Urothelium cell line (cell line): ENCODE results near the gene PRKN.
"Not testable (repeated sequence)": the region's sequence is repeated elsewhere in the genome, so short reads cannot be mapped to it uniquely, and the experiment has no call there.

Source experiments
- DNase-seq: peaks from one replicate; pipeline ENCODE4 v3.0.0; 2011; ENCODE audit warnings: low spot score, mixed read lengths
- FAIRE-seq: peaks from 2 replicates; lab custom pipeline; 2011; peaks lifted over from hg19 to GRCh38; lab: Jason Lieb, UNC

Gene PRKN

GRCh38 chr6:162390961-162391811 lies 336.4 kb downstream of the PRKN start:
- FAIRE-seq, DNase-seq: not testable (repeated sequence)

GRCh38 chr6:162389343-162390085 lies 338.1 kb downstream of the PRKN start:
- DNase-seq (no peak), FAIRE-seq (no peak)

DNA sequence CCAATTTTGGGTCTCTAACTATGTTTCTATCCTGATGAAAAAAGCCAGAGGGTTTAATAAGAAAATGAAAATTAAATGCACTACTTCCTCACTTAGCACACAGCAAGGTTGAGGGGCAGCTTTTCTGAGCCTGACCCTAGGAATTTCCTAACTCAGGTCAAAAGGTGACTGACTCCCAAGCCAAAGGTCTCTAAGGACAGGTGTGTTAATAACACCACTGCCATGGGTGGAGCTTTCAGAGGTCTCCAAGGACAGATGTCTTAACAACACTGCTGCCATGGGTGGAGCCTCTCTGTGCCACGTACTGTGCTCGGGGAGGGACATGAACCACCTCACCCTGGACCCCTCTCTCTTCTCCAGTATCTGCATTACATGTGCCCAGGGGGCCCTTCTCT lies 339.2 kb downstream of the PRKN start:
- FAIRE-seq (no peak), DNase-seq (no peak)

DNA sequence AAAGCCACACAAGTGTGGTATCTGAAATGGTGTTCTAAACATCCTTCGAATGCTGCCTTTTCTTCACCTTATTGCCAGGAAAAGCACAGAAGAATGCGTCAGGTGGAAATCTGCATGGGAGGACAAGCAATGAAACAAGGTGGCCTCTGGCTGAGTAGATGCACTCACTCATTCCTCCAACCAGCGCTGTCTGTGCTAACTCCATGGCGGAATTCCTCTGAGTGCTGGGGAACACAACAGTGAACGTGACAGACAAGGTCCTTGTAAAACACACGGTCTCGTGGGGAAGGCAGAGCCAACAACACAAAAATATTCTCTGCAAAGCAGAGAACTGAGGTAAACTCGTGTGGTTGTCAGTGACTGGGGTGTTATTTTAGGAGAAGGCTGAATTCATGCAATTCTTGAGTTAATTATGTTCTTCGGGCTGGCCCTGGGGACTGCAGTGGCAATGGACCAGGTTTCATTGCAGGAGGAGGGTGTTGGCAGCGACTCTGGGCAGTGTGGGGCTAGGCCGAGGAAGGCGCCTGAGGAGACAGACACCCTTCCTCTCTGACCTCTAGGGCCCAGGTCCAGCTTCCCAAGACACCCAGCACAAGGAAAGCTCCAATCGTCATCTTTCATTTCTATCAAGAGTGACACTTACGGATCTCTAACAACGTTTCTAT lies 339.7 kb downstream of the PRKN start:
- DNase-seq, result no peak
- no peak for FAIRE-seq

GRCh38 chr6:162385980-162386379 lies 341.6 kb downstream of the PRKN start:
- FAIRE-seq (no peak), DNase-seq (no peak)

- DNase-seq, result no peak
- no peak for FAIRE-seq
Measured at GRCh38 chr6:162379757-162380409, 347.7 kb downstream of the PRKN start.

- no peak for DNase-seq
- no peak for FAIRE-seq
Measured at GRCh38 chr6:162377735-162378134, 349.8 kb downstream of the PRKN start.

GRCh38 chr6:162373868-162374267 lies 353.7 kb downstream of the PRKN start:
- no peak for FAIRE-seq

GRCh38 chr6:162373192-162373591 lies 354.4 kb downstream of the PRKN start:
- FAIRE-seq (no peak), DNase-seq (no peak)

More at GRCh38 chr6:162373868-162374267, 353.7 kb downstream of the PRKN start:
- no peak for DNase-seq

GRCh38 chr6:162372106-162372505 lies 355.5 kb downstream of the PRKN start:
- DNase-seq, result no peak
- FAIRE-seq, result no peak

DNA sequence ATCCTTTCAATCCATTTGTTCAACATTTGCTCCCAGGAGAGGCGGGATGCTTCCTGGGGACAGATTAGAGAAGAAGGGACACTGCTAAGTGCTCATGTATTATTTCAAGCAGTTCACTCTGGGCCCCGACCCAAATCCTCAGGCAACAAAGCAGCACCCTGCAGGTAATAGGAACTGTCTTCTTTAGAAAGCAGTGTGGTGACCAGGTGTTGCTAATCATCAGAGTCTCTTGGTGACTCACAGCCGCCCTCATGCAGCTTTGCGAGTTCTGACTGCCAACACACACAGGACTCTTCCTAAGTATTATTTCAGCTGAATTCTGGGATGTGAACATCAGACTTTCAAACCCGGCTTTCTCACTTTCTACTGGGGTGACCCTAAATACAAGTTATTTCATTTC lies 356.4 kb downstream of the PRKN start:
- no peak for FAIRE-seq
- DNase-seq, result no peak

DNA sequence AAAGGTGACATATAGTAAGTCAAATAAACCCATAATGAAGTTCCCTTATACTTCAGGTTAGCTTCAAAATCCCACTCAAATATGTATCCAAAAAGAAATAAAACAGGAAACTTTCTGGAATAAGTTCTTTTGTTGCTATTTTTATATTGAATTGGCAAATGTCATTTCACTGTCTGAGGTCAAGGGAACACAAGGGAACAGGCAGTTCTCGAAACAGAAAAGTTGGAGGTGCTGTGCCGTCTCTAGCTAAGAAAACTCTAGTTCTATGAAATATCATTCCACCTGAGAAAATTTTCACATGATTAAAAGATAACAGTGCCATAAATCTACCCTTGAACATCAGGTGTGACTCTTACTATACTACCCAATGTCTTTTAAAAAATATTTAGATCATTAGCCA lies 358.5 kb downstream of the PRKN start:
- DNase-seq (no peak), FAIRE-seq (no peak)

DNA sequence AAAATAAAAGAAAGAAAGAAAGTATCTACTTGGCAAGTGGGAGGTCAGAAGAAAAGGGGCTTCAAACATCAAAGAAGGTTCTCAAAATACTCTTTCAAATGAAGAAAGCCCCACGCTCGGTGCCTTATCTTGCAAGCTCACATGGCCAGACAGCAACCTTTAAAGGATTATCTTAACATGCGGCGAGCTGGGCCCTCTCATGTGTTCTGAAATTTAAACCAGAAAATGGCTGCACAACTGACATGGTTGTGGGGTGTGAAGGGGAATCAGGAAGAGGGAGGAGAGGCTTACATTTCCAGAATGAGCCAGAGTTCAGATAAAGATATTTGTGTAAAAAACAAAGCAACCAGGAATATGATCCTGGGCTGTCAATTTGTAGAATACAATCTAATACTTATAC lies 363.1 kb downstream of the PRKN start:
- DNase-seq (no peak), FAIRE-seq (no peak)

DNA sequence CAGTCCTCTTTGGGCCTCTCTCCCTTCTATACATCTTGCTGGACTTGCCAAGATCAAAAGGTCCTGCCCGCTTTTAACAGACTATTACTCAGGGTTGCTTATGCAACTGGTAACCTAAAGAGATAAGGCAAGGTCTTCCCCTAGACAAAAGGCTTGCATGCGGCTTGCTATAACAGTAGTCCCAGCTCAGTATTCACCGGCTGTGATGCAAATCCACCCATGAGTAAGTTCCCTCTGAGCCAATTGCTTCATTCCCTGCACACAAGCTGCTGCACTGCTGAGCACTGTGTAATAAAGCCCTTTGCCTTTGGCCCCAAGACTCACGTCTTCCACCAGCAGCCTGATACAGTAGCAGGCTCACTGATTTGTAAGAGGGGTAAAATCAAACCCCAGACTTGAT lies 363.8 kb downstream of the PRKN start:
- FAIRE-seq (no peak), DNase-seq (no peak)

GRCh38 chr6:162360901-162361567 lies 366.5 kb downstream of the PRKN start:
- no peak for DNase-seq
- FAIRE-seq, result no peak

- no peak for FAIRE-seq
- no peak for DNase-seq
Measured at GRCh38 chr6:162358625-162359024, 368.9 kb downstream of the PRKN start.

DNA sequence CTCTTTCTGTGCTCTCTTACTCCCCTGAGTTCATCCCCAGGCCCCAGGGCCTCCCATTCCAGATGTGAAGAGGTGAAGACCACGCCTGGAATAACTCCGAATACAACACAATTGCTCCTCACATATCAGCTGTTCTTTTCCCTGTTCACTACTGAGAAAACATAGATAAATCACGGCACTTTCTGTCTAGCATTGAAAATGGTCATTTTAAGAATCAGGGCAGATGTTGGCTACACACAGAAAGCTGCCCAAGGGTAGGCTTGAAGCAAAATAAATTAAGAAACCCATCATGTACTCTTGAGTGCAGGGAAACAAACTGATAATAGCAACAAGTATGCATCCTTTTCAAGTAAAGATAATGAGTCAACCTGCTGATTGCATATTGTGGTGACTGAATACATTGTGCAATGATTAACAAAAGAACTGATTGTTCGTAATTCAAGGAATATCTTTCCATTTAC lies 382.5 kb downstream of the PRKN start:
- no peak for DNase-seq
- FAIRE-seq, result no peak

DNA sequence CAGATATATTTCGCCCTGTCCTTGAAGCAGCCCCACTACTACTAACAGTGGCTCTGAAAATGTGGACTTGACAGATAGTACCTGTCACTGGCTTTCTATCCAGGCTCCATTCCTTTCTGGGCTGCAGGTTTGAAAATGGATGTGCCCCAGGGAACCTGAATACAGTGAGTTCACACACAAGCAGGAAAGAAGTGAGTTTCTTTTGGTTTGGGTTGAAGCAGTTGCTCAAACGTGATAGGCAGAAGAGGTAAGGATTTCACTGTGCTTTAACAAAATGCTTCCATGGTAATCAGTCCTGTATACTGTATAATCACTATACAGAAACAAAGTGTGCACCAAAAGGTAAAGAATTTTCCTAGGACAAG lies 382.9 kb downstream of the PRKN start:
- FAIRE-seq, result no peak
- DNase-seq, result no peak

- FAIRE-seq, result no peak
Measured at GRCh38 chr6:162343936-162344645, 383.5 kb downstream of the PRKN start.

More at GRCh38 chr6:162343936-162344645, 383.5 kb downstream of the PRKN start:
- DNase-seq, result peak; percentile 25
